ENCODE results near the gene B4GALT3.

GRCh38 chr1:161199506-161200139, 22.3 kb upstream of the B4GALT3 start:
- TF ChIP-seq, protein P1, sequence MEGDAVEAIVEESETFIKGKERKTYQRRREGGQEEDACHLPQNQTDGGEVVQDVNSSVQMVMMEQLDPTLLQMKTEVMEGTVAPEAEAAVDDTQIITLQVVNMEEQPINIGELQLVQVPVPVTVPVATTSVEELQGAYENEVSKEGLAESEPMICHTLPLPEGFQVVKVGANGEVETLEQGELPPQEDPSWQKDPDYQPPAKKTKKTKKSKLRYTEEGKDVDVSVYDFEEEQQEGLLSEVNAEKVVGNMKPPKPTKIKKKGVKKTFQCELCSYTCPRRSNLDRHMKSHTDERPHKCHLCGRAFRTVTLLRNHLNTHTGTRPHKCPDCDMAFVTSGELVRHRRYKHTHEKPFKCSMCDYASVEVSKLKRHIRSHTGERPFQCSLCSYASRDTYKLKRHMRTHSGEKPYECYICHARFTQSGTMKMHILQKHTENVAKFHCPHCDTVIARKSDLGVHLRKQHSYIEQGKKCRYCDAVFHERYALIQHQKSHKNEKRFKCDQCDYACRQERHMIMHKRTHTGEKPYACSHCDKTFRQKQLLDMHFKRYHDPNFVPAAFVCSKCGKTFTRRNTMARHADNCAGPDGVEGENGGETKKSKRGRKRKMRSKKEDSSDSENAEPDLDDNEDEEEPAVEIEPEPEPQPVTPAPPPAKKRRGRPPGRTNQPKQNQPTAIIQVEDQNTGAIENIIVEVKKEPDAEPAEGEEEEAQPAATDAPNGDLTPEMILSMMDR (IDR thresholded peaks at IDR 0.05) = no peak
- no peak for TF ChIP-seq POLR2A (IDR thresholded peaks at IDR 0.05)
